HL-60 (cell line): ENCODE results near the gene MME.

Experiments
- DNase-seq, 2 experiments: peaks; one replicate each; pipeline ENCODE4 v3.0.0-alpha.2; 2010 to 2020; ENCODE audit warnings: low read depth in 1 of 2, low spot score in 1 of 2
- H3K27ac ChIP-seq: fragments of 250-450 bp; sonication (Bioruptor Pico); replicated peaks from 2 replicates; pipeline ENCODE4 v1.5.1; 2020; ENCODE audit warnings: mild to moderate bottlenecking, moderate library complexity
- H3K27me3 ChIP-seq: fragments of 250-450 bp; sonication (Bioruptor Pico); 2 replicates; pipeline ENCODE4 v1.5.1; 2021; ENCODE audit warnings: mild to moderate bottlenecking, moderate library complexity; ENCODE audit not compliant: insufficient read depth, poor library complexity, severe bottlenecking
- H3K4me3 ChIP-seq: replicated peaks from 2 replicates; pipeline ENCODE4 v1.5.1; 2011; ENCODE audit warnings: mild to moderate bottlenecking, control low read depth, low read length; ENCODE audit not compliant: insufficient read depth
- GABPA ChIP-seq: IDR thresholded peaks from 2 replicates; pipeline ENCODE4 v1.6.1; 2012; ENCODE audit warnings: low read depth
- POLR2AphosphoS5 ChIP-seq: IDR thresholded peaks from 2 replicates; pipeline ENCODE4 v1.6.1; 2012; ENCODE audit warnings: low read depth
- REST ChIP-seq: IDR thresholded peaks from 2 replicates; pipeline ENCODE4 v1.6.1; 2012; ENCODE audit warnings: low read depth; ENCODE audit not compliant: insufficient replicate concordance
- SPI1 ChIP-seq: IDR thresholded peaks from 2 replicates; pipeline ENCODE4 v1.6.1; 2012; ENCODE audit warnings: low read depth, mild to moderate bottlenecking, borderline replicate concordance
- TF ChIP-seq, protein P1 (sequence below): IDR thresholded peaks from one replicate; pipeline ENCODE4 v1.5.1; 2011; ENCODE audit warnings: low read length, control low read depth, inconsistent platforms; ENCODE audit not compliant: insufficient read depth

Gene MME

GRCh38 chr3:155204851-155205250 lies 124.7 kb downstream of the MME start:
- TF ChIP-seq GABPA (no peak), SPI1 (no peak), REST (no peak), POLR2AphosphoS5 (no peak)
- TF ChIP-seq, protein P1, sequence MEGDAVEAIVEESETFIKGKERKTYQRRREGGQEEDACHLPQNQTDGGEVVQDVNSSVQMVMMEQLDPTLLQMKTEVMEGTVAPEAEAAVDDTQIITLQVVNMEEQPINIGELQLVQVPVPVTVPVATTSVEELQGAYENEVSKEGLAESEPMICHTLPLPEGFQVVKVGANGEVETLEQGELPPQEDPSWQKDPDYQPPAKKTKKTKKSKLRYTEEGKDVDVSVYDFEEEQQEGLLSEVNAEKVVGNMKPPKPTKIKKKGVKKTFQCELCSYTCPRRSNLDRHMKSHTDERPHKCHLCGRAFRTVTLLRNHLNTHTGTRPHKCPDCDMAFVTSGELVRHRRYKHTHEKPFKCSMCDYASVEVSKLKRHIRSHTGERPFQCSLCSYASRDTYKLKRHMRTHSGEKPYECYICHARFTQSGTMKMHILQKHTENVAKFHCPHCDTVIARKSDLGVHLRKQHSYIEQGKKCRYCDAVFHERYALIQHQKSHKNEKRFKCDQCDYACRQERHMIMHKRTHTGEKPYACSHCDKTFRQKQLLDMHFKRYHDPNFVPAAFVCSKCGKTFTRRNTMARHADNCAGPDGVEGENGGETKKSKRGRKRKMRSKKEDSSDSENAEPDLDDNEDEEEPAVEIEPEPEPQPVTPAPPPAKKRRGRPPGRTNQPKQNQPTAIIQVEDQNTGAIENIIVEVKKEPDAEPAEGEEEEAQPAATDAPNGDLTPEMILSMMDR: no peak
- DNase-seq: no peak

DNA sequence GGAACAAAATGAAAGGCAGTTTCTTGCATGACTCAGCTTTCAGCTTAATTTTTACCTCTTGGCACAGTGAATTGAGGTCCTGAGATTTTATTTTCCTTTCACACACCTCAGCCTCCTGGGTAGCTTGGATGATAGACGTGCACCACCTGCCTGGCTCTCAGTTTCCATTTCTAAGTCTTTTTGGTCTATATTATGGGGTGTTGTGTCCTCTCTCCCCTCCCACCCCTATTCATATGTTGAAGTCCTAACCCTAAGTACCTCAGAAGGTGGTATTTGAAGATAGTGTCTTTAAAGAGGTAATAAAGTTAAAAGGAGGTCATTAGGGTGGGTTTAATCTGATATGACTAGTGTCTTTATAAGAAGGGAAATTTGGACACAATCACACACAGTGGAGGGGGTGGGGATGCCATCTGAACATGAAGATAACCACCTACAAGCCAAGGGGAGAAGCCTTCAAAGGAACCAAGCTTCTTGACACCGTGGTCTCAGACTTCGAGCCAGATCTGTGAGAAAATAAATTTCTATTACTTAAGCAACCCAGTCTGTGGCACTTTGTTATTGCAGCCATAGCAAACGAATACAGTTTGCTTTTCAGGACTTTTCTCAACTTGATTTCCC lies 128.2 kb downstream of the MME start:
- Histone ChIP-seq H3K27ac (no peak overlapping the region), H3K27me3 (peaks cover 4% of the 10 kb centered on the region), H3K4me3 (no peak overlapping the region)
- DNase-seq: no peak
- TF ChIP-seq GABPA (no peak), SPI1 (no peak), POLR2AphosphoS5 (no peak), REST (no peak)
- TF ChIP-seq, protein P1: no peak

More at GRCh38 chr3:155204851-155205250, 124.7 kb downstream of the MME start:
- no peak overlapping the region for H3K27ac ChIP-seq
- H3K4me3 ChIP-seq: no peak overlapping the region
- peaks cover 4% of the 10 kb centered on the region for H3K27me3 ChIP-seq

- Histone ChIP-seq H3K27ac (no peak overlapping the region), H3K4me3 (no peak overlapping the region), H3K27me3 (peaks cover 4% of the 10 kb centered on the region)
- DNase-seq: no peak
- TF ChIP-seq, protein P1: no peak
- no peak for TF ChIP-seq GABPA
- TF ChIP-seq REST: no peak
- TF ChIP-seq SPI1: no peak
- TF ChIP-seq POLR2AphosphoS5: no peak
Measured at GRCh38 chr3:155210736-155211135, 130.6 kb downstream of the MME start.
